ENCODE data around the gene SAMD4A.

Gene SAMD4A

DNA sequence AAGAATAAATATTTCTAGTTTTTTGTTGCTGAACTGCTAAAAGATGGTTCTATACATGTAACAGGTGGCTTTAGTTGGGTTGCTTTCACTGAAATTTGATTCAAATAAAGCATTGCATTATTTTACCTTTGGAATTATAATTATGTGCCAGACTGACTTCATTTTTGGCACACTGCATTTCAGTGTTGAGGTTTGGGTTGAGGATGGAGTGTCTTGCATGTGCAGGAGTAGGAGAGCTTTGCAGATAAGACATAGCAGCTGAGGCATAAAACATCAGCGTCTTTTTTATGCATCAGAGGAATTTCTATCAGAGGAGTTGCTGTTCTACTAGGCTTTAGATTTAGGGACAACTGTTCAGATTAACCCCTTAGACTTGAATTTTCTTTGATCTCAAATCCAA, 17.2 kb downstream of the SAMD4A start:
- H3K27me3 ChIP-seq: no peaks in the 10 kb centered on the region
- TF ChIP-seq, protein P1, sequence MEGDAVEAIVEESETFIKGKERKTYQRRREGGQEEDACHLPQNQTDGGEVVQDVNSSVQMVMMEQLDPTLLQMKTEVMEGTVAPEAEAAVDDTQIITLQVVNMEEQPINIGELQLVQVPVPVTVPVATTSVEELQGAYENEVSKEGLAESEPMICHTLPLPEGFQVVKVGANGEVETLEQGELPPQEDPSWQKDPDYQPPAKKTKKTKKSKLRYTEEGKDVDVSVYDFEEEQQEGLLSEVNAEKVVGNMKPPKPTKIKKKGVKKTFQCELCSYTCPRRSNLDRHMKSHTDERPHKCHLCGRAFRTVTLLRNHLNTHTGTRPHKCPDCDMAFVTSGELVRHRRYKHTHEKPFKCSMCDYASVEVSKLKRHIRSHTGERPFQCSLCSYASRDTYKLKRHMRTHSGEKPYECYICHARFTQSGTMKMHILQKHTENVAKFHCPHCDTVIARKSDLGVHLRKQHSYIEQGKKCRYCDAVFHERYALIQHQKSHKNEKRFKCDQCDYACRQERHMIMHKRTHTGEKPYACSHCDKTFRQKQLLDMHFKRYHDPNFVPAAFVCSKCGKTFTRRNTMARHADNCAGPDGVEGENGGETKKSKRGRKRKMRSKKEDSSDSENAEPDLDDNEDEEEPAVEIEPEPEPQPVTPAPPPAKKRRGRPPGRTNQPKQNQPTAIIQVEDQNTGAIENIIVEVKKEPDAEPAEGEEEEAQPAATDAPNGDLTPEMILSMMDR (IDR thresholded peaks at IDR 0.05): no peak
- H3K4me1 ChIP-seq (ENCODE audit: control insufficient read depth in 1 of 2, insufficient read depth in 1 of 2, low read depth in 1 of 2, low read length in 1 of 2): no peaks in the 10 kb centered on the region
- H3K9me3 ChIP-seq: no peaks in the 10 kb centered on the region
- no peak overlapping the region for H3K4me3 ChIP-seq (ENCODE audit: low read depth in 1 of 2, low read length in 1 of 2)
- H3K36me3 ChIP-seq: no peaks in the 10 kb centered on the region
- H3K27ac ChIP-seq: no peak overlapping the region

DNA sequence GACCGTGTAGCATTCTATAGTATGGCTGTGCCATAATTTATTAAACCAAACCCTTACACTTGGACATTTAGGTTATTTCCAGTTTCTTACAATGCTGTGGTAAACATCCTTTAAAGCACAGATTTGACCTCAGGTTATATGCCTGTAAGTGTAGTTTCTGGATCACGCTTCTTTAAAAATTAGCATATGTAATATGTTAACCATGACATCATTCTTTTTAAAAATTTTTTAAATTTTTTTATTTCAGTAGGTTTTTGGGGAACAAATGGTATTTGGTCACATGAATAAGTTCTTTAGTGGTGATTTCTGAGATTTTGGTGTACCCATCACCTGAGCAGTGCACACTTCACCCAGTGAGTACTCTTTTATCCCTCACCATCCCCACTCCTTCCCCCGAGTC, 18.3 kb downstream of the SAMD4A start:
- Histone ChIP-seq H3K4me1 (ENCODE audit: control insufficient read depth in 1 of 2, insufficient read depth in 1 of 2, low read depth in 1 of 2, low read length in 1 of 2) (no peaks in the 10 kb centered on the region), H3K27me3 (no peaks in the 10 kb centered on the region), H3K36me3 (no peaks in the 10 kb centered on the region), H3K27ac (no peak overlapping the region), H3K9me3 (no peaks in the 10 kb centered on the region), H3K4me3 (ENCODE audit: low read depth in 1 of 2, low read length in 1 of 2) (no peak overlapping the region)
- TF ChIP-seq, protein P1 (IDR thresholded peaks at IDR 0.05): no peak

DNA sequence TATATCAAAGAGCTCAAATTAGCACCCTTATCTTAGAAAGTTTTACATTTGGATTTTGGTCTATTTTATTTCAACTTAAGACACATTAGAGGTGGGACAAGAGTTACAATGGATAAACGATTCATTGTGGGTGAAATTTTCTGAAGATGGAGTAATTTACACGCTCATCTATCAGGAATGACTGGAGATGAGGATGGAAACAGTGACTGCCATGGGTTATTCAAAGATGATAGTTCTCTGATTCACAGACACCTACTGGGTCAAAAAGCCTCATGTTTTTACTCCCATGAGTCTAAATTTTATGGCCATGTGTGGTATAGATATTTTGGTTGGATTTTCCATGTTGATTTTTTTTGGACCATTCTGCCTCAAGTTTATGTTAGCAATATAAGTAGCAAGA, 22.1 kb downstream of the SAMD4A start:
- Histone ChIP-seq H3K4me1 (ENCODE audit: control insufficient read depth in 1 of 2, insufficient read depth in 1 of 2, low read depth in 1 of 2, low read length in 1 of 2) (no peaks in the 10 kb centered on the region), H3K9me3 (no peaks in the 10 kb centered on the region), H3K27me3 (peaks cover 7% of the 10 kb centered on the region), H3K27ac (no peak overlapping the region), H3K4me3 (ENCODE audit: low read depth in 1 of 2, low read length in 1 of 2) (no peak overlapping the region), H3K36me3 (no peaks in the 10 kb centered on the region)
- TF ChIP-seq, protein P1 (IDR thresholded peaks at IDR 0.05): no peak

DNA sequence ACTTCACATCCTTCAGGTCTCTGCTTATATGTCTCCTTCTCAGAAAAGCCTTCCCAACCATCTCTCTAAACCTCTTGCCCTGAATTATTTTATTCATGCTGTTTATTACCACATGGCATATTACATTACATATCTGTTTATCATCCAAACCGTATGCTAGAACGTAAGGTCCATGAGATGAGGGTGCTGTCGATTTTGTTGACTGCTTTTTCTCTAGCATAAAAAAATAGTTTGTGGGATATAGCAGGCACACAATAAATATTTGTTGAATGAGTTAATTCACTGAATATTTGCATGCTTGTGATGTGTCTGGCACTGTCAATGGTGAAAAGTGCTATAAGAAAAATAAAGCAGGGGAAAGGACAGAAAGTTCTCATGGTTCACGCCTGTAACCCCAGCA, 22.9 kb downstream of the SAMD4A start:
- Histone ChIP-seq H3K4me1 (ENCODE audit: control insufficient read depth in 1 of 2, insufficient read depth in 1 of 2, low read depth in 1 of 2, low read length in 1 of 2) (no peaks in the 10 kb centered on the region), H3K36me3 (no peaks in the 10 kb centered on the region), H3K9me3 (no peaks in the 10 kb centered on the region), H3K4me3 (ENCODE audit: low read depth in 1 of 2, low read length in 1 of 2) (no peak overlapping the region), H3K27me3 (peaks cover 11% of the 10 kb centered on the region), H3K27ac (no peak overlapping the region)
- TF ChIP-seq, protein P1 (IDR thresholded peaks at IDR 0.05): no peak

DNA sequence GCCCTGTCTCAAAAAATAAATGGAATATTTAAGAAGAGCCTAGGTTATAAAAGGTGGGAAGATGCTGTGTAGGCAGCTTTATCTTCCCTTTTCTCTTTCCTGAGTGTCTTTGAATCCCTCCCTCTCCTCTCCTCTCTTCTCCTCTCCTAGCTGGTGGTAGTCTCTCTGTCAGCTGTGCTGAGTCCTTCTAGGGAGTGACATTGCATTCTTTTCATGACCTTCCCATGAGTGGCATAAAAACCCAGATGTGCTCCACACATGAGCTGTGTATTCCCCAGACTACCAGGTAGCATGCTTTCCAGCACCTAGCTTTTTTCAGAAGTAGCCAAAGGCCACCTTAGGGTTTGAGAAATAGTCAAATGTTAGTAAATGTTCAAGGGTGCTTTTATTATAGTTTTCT, 23.6 kb downstream of the SAMD4A start:
- Histone ChIP-seq H3K9me3 (no peaks in the 10 kb centered on the region), H3K27ac (no peak overlapping the region), H3K27me3 (peaks cover 11% of the 10 kb centered on the region), H3K4me3 (ENCODE audit: low read depth in 1 of 2, low read length in 1 of 2) (no peak overlapping the region), H3K4me1 (ENCODE audit: control insufficient read depth in 1 of 2, insufficient read depth in 1 of 2, low read depth in 1 of 2, low read length in 1 of 2) (no peaks in the 10 kb centered on the region), H3K36me3 (no peaks in the 10 kb centered on the region)
- TF ChIP-seq, protein P1 (IDR thresholded peaks at IDR 0.05): no peak

DNA sequence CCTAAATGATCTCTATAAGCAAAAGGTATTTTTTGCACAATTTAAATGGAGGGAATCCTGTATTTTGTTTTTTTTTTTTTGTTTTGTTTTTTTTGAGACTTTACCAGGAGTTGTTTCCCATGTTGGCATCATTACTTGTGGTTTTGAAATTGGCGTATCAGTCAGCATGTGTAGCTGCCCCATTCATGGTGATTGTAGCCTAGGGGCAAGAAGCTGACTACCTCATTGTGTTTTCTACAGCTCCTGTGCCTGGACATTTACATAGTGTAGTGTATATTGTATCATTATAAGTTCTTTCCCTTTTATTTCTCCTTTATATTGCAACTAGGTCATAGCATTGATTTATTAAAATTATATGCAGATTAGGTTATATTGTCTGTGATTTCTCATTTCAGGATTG, 24.5 kb downstream of the SAMD4A start:
- no peaks in the 10 kb centered on the region for H3K4me1 ChIP-seq (ENCODE audit: control insufficient read depth in 1 of 2, insufficient read depth in 1 of 2, low read depth in 1 of 2, low read length in 1 of 2)

More for the DNA sequence above, 24.5 kb downstream of the SAMD4A start:
- Histone ChIP-seq H3K9me3 (no peaks in the 10 kb centered on the region), H3K27ac (no peak overlapping the region), H3K36me3 (no peaks in the 10 kb centered on the region), H3K4me3 (ENCODE audit: low read depth in 1 of 2, low read length in 1 of 2) (no peak overlapping the region), H3K27me3 (peaks cover 11% of the 10 kb centered on the region)
- TF ChIP-seq, protein P1 (IDR thresholded peaks at IDR 0.05): no peak
